GM18502 (cell line): ENCODE results near the gene ZNF611.
"Not testable (repeated sequence)": the region's sequence is repeated elsewhere in the genome, so short reads cannot be mapped to it uniquely, and the experiment has no call there.

ENCODE experiments used
- ATAC-seq: cut with Tn5 transposase; IDR thresholded peaks from one replicate; pipeline ENCODE4 v1.9.1; 2021; ENCODE audit warnings: mild to moderate bottlenecking; ENCODE audit not compliant: unreplicated experiment, poor library complexity

Gene ZNF611

DNA sequence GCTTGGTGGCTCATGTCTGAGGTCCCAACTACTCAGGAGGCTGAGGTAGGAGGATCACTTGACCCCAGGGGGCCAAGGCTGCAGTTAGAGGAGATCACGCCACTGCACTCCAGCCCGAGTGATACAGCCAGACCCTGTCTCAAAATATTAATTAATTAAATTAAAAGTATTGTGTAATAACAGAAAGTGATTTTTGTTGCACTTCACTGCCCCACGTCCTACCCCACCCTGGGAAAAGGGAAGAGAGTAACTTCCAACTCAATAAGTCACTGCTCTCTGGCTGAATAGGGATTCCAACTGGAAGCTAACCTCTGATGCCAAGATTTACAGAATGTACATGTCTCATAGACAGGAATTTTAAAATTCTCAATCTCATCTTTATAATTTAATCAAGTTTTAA is 47.2 kb downstream of the ZNF611 start:
- no peak for ATAC-seq

- ATAC-seq = no peak
These were observed 49.0 kb downstream of the ZNF611 start for GRCh38 chr19:52685811-52686210.

GRCh38 chr19:52681216-52681615 is 53.6 kb downstream of the ZNF611 start:
- ATAC-seq = not testable (repeated sequence)

GRCh38 chr19:52679598-52679997 is 55.2 kb downstream of the ZNF611 start:
- ATAC-seq = no peak

DNA sequence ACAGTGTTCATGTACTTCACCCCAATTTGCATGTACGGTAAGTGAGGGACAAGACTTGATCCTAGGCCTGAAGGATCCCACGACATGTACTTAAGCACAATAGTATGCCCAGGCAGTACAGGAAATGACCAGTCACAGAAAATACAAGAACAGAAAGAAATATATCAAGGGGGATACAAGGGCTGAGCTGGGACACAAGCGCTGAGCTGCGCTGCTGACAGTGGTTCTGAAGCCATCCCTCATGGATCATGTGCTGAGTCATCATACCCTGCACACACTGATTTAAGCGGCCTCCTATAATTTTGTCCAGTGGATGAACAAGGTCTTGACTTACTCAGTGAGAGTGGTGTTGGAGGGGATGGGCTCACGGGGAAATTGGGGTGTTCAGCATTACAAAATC is 59.6 kb downstream of the ZNF611 start:
- not testable (repeated sequence) for ATAC-seq

GRCh38 chr19:52673014-52673413 is 61.8 kb downstream of the ZNF611 start:
- ATAC-seq = no peak

GRCh38 chr19:52670046-52670445 is 64.8 kb downstream of the ZNF611 start:
- no peak for ATAC-seq

- no peak for ATAC-seq
These were observed 65.3 kb downstream of the ZNF611 start for GRCh38 chr19:52669586-52669985.

DNA sequence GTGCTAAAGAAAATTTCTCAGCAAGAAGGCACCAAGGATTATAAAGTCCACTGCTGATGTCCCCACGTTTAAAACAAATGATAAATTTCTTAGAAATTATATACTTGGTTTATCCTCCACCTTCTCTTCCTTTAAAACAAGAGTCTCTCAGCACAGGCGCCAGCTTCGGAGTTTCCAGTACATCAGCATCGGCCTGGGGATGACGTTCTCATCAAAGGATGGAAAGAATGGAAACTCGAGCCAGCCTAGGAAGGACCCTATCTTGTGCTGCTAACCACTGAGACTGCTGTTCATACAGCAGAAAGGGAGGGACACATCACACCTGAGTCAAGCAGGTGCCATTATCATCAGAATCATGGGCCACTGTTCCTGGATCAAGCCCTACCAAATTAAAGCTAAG is 66.9 kb downstream of the ZNF611 start:
- no peak for ATAC-seq

DNA sequence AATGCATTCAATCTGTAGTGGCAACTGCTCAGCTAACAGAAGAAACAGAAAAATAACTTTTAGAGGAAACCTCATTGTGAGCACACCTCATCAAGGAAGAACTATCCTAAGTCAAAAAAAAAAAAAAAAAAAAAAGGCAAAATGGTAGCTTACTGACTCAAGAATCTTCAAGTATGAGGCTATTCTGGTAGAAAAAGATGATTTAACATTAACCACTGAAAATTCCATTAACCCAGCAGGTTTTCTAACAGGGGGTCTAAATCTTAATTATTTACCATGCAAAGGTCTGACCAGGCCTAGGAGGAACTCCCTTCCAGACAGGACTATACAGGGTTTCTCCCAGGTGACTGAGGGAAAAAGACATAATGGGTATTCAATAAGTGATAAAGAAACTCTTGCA is 68.3 kb downstream of the ZNF611 start:
- no peak for ATAC-seq

DNA sequence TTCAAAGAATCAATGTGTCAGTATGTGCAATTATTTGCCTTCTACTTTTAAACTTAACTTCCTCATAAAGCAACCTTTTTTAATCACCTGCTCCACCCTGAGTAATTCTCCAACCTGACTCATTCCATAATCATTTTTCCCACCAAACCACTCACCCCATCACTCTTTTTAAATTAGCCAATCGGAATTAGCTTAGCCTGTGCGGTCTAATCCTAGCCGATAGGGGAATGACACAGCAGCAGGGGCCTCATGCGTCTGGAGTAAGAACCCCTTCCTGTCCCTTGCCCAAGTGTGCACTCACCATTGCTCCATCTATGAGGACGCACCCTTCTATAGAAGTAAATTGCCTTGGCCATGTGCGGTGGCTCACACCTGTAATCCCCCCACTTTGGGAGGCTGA is 69.3 kb downstream of the ZNF611 start:
- no peak for ATAC-seq

GRCh38 chr19:52665027-52665426 is 69.8 kb downstream of the ZNF611 start:
- ATAC-seq = no peak

DNA sequence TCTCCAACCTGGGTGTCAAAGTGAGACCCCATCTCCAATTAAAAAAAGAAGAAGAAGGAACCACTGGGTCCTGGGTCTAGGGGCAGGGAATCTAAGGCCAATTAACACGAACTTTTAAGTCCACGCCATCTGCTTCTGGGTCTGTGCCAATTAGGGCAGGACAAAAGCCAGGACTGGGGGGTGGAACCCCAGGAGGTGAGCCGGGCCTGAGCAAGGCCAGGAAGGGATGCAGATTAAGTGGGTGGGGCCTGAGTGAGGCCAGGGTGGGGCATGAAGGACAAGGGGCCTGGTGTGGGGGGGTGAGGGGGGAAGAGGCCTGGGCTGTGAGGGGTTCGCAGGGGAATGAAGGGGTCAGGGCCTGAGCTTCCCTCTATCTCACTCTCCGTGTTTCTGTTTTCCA is 70.4 kb downstream of the ZNF611 start:
- ATAC-seq = no peak

DNA sequence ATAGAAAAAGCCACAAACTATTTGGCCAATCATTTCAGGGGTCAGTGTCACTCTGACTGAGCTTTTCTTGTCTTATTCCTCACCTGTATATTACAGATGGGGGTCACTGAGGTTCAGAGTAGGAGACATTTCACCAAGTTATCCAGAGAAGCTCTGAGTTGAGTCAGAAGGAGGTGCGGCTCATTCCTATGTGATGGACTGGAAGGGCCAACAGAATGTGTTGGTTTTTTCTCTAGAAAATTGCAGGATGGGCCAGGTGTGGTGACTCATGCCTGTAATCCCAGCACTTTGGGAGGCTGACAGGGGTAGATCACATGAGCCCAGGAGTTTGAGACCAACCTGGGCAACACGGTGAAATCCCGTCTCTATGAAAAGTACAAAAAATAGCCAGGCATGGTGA is 72.2 kb downstream of the ZNF611 start:
- ATAC-seq = no peak

DNA sequence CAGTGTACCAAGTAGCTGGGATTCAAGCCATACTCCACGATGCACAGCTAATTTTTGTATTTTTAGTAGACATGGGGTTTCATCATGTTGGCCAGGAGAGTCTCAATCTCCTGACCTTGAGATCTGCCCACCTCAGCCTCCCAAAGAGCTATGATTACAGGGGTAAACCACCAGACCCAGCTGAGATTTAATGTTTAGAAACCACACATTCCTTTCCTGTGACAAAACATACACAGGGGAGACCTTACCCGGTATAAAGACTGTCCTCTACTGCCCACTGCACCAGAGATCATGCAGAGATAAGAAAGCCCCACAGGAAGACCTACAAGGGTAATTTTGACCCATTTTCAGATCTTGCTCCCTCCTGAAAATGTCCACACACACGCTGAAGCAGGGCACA is 73.9 kb downstream of the ZNF611 start:
- ATAC-seq = no peak

GRCh38 chr19:52659013-52659412 is 75.8 kb downstream of the ZNF611 start:
- ATAC-seq = no peak

- ATAC-seq = no peak
These were observed 76.2 kb downstream of the ZNF611 start for GRCh38 chr19:52658595-52658994.

GRCh38 chr19:52653161-52653560 is 81.7 kb downstream of the ZNF611 start:
- ATAC-seq = no peak
